A673 (cell line): ENCODE results near the gene RABGAP1L. TPM values are rescaled to one million over a fixed set of nuclear protein-coding genes. Genes with fewer than 3 reads are reported as not detected.

Source experiments
- BruUV-seq: library from RNA; stranded (reverse); fragments of 400-500 nt; replicated peaks from 2 replicates; lab custom pipeline; 2021; lab: Mats Ljungman, UMichigan
- CTCF ChIA-PET: fragments of 300-600 bp; sonication (Branson Sonifier 250); formaldehyde crosslinking; loops from one replicate; lab custom pipeline; 2022; ENCODE audit warnings: antibody characterized with exemption; lab: Charles Lee
- POLR2A ChIA-PET: fragments of 300-600 bp; sonication (Branson Sonifier 250); formaldehyde crosslinking; loops from one replicate; lab custom pipeline; 2022; ENCODE audit warnings: antibody characterized with exemption; ENCODE audit not compliant: low non-redundant PET; lab: Charles Lee
- DNase-seq: peaks from one replicate; pipeline ENCODE4 v3.0.0-alpha.2; 2015; ENCODE audit warnings: low spot score
- H3K27ac ChIP-seq: fragments of 200-600 bp; sonication (generic); 2 replicates; pipeline ENCODE4 v1.5.1; 2016; ENCODE audit warnings: mixed run types, low read depth, mild to moderate bottlenecking, mixed read lengths, antibody characterized with exemption, low read length; ENCODE audit not compliant: poor library complexity, severe bottlenecking
- H3K27me3 ChIP-seq: fragments of 200-600 bp; sonication (generic); replicated peaks from 2 replicates; pipeline ENCODE4 v1.6.1; 2017; ENCODE audit warnings: mixed run types, low read depth, mild to moderate bottlenecking, mixed read lengths, antibody characterized with exemption, low read length; ENCODE audit not compliant: insufficient read depth, poor library complexity
- H3K36me3 ChIP-seq: fragments of 200-600 bp; sonication (generic); 2 replicates; pipeline ENCODE4 v1.6.1; 2016; ENCODE audit warnings: mixed run types, mild to moderate bottlenecking, mixed read lengths, antibody characterized with exemption, low read length; ENCODE audit not compliant: insufficient read depth, poor library complexity, severe bottlenecking
- H3K4me1 ChIP-seq: fragments of 200-600 bp; sonication (generic); 2 replicates; pipeline ENCODE4 v1.6.1; 2017; ENCODE audit warnings: mixed run types, mild to moderate bottlenecking, mixed read lengths, antibody characterized with exemption, low read length; ENCODE audit not compliant: insufficient read depth, poor library complexity, severe bottlenecking
- H3K4me3 ChIP-seq: fragments of 200-600 bp; sonication (generic); 2 replicates; pipeline ENCODE4 v1.5.1; 2016; ENCODE audit warnings: low read depth, mixed run types, mild to moderate bottlenecking, mixed read lengths, low read length; ENCODE audit not compliant: poor library complexity, severe bottlenecking
- H3K9me3 ChIP-seq: fragments of 200-600 bp; sonication (generic); 2 replicates; pipeline ENCODE4 v1.6.1; 2016; ENCODE audit warnings: mixed run types, low read depth, mild to moderate bottlenecking, mixed read lengths, antibody characterized with exemption, low read length; ENCODE audit not compliant: poor library complexity, severe bottlenecking
- CTCF ChIP-seq: fragments of 300-800, 200-600 bp; sonication (generic); conservative IDR thresholded peaks from 2 replicates; pipeline ENCODE4 v1.5.1; 2017; ENCODE audit warnings: low read depth, mild to moderate bottlenecking, antibody characterized with exemption, low read length, moderate library complexity, mixed read lengths
- EZH2 ChIP-seq: fragments of 200-600 bp; sonication (generic); IDR thresholded peaks from 2 replicates; pipeline ENCODE4 v1.6.1; 2017; ENCODE audit warnings: borderline replicate concordance, low read depth, mild to moderate bottlenecking, mixed read lengths, antibody characterized with exemption, low read length; ENCODE audit not compliant: poor library complexity, severe bottlenecking
- intact Hi-C: fragments of 100-400 bp; cut with micrococcal nuclease; formaldehyde crosslinking; loops from one replicate; pipeline ENCODE4 v1.10.0; 2022; ENCODE audit not compliant: unreplicated experiment
- total RNA-seq: library from RNA; stranded (reverse); gene quantifications from 2 replicates; pipeline ENCODE4 v1.2.3, GENCODE V29; 2021

RABGAP1L gene
- total RNA-seq, 1 experiment from 2014 or later = 19.3 TPM

DNA sequence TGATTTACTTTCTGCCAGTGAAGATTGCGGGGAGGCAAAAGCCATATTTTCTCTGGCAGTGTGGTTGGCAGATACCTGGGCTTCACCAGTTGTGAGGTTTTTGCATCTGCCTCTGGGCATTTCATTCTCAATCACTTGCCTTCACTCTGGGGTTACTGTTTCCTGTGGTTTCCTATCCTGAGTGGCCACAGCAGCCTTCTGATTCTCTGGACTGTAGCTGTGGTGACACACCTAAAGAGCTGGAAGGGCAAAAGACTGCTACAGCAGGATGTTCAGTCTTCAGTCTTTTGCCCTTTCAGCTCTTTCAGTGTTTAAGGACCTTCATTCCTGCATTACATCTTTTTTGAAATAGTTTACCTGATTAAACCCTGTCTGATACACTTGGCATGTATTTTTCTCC, 237.9 kb downstream of the RABGAP1L start:
- H3K36me3 ChIP-seq = no peaks in the 10 kb centered on the region
- no peaks in the 10 kb centered on the region for H3K4me1 ChIP-seq
- no TSS peak for BruUV-seq
- TF ChIP-seq EZH2 (no peak), CTCF (no peak)
- no peaks in the 10 kb centered on the region for H3K27me3 ChIP-seq
- intact Hi-C loops = no loop called here
- ChIA-PET CTCF (no interaction called here), POLR2A (no interaction called here)
- no peak overlapping the region for H3K27ac ChIP-seq
- no peaks in the 10 kb centered on the region for H3K9me3 ChIP-seq
- no peak overlapping the region for H3K4me3 ChIP-seq
- no peak for DNase-seq

DNA sequence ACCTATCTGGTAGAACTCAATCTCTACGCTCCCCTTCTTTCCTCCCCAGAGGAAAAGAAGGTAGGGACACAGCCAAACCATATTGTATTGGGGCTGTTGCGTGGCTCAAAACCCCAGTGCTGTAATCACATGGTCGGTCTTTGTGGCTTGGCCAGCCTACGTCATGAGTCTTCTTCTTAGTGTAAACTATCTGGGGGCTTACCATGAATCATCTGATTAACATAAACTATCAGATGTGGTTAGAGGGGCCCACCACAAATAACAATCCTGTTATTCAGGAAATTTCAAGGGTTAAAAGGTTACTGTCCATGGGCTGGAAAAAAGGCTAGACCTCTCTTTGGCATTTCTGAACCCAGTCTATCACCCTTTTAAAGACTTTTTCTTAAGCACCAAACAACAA, 238.9 kb downstream of the RABGAP1L start:
- POLR2A ChIA-PET = no interaction called here
- CTCF ChIA-PET = no interaction called here
- Histone ChIP-seq H3K4me1 (no peaks in the 10 kb centered on the region), H3K27me3 (no peaks in the 10 kb centered on the region), H3K9me3 (no peaks in the 10 kb centered on the region), H3K4me3 (no peak overlapping the region), H3K27ac (no peak overlapping the region), H3K36me3 (no peaks in the 10 kb centered on the region)
- BruUV-seq = no TSS peak
- no peak for TF ChIP-seq CTCF
- no peak for TF ChIP-seq EZH2
- intact Hi-C loops = no loop called here
- no peak for DNase-seq

DNA sequence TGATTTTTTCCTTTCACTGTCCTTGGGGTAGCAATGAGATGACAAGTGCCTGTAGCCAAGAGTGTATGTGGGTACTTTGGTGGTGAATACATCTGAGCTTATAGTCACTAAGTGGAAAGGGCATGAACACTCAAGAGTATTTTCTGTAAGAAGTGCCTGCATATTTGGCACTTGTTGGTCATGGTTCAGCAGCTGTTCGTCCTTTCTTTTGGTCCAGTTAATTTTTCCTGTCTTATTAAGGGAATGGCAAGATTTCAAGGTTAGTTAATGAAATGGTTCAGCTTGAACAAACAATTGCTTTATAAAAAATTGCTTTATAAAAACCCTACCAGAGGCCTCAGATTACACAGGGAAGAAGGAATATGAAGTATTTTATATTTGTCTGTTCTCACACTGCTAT, 239.9 kb downstream of the RABGAP1L start:
- Histone ChIP-seq H3K9me3 (no peaks in the 10 kb centered on the region), H3K27me3 (no peaks in the 10 kb centered on the region), H3K4me1 (no peaks in the 10 kb centered on the region), H3K36me3 (no peaks in the 10 kb centered on the region), H3K27ac (no peak overlapping the region), H3K4me3 (no peak overlapping the region)
- no peak for DNase-seq
- CTCF ChIA-PET = no interaction called here
- no peak for TF ChIP-seq CTCF
- TF ChIP-seq EZH2 = no peak
- POLR2A ChIA-PET = no interaction called here
- intact Hi-C loops = no loop called here
- no TSS peak for BruUV-seq
